IMR-90 (cell line): Measurements from ENCODE around the gene PIEZO2.

Experiments
- BHLHE40 ChIP-seq: fragments of 150-350 bp; IDR thresholded peaks from 2 replicates; pipeline ENCODE4 v1.6.1; 2016; ENCODE audit warnings: mild to moderate bottlenecking, low read depth, low read length
- CEBPB ChIP-seq: IDR thresholded peaks from 2 replicates; pipeline ENCODE4 v1.6.1; 2012; ENCODE audit warnings: low read depth, low read length, improper control_type of control experiment
- CTCF ChIP-seq: conservative IDR thresholded peaks from 2 replicates; pipeline ENCODE4 v1.5.1; 2012; ENCODE audit warnings: mild to moderate bottlenecking, low read depth, low read length, improper control_type of control experiment
- ELK1 ChIP-seq: fragments of 150-350 bp; IDR thresholded peaks from 2 replicates; pipeline ENCODE4 v1.6.1; 2016; ENCODE audit warnings: low read depth, mild to moderate bottlenecking, low read length, moderate library complexity, borderline replicate concordance
- FOS ChIP-seq: fragments of 150-350 bp; IDR thresholded peaks from 2 replicates; pipeline ENCODE4 v1.6.1; 2016; ENCODE audit warnings: low read depth, low read length
- MAFK ChIP-seq: IDR thresholded peaks from 2 replicates; pipeline ENCODE4 v1.6.1; 2012; ENCODE audit warnings: low read depth, low read length, improper control_type of control experiment
- NFE2L2 ChIP-seq: fragments of 150-350 bp; IDR thresholded peaks from 2 replicates; pipeline ENCODE4 v1.6.1; 2016; ENCODE audit warnings: low read depth, mild to moderate bottlenecking, low read length
- POLR2A ChIP-seq: IDR thresholded peaks from 2 replicates; pipeline ENCODE4 v1.6.1; 2012; ENCODE audit warnings: mild to moderate bottlenecking, low read depth, low read length
- RAD21 ChIP-seq: IDR thresholded peaks from 2 replicates; pipeline ENCODE4 v1.6.1; 2012; ENCODE audit warnings: low read length, improper control_type of control experiment
- SMC3 ChIP-seq: fragments of 150-350 bp; IDR thresholded peaks from 2 replicates; pipeline ENCODE4 v1.6.1; 2016; ENCODE audit warnings: low read depth, mild to moderate bottlenecking, antibody characterized with exemption, low read length, moderate library complexity
- USF2 ChIP-seq: fragments of 150-350 bp; IDR thresholded peaks from 2 replicates; pipeline ENCODE4 v1.6.1; 2017; ENCODE audit warnings: mild to moderate bottlenecking, antibody characterized with exemption, low read length, low read depth

GRCh38 chr18:11055721-11056120, 93.6 kb downstream of the PIEZO2 start:
- no peak for TF ChIP-seq CTCF
- TF ChIP-seq ELK1: no peak
- no peak for TF ChIP-seq BHLHE40
- no peak for TF ChIP-seq POLR2A
- TF ChIP-seq SMC3: no peak
- no peak for TF ChIP-seq MAFK
- no peak for TF ChIP-seq CEBPB
- TF ChIP-seq RAD21: no peak
- no peak for TF ChIP-seq FOS
- no peak for TF ChIP-seq USF2
- no peak for TF ChIP-seq NFE2L2
